ENCODE results near the gene LARP4. TPM values are rescaled to one million over a fixed set of nuclear protein-coding genes. Genes with fewer than 3 reads are reported as not detected.
A peak's percentile ranks its signal among the peaks of the same experiment; 100 is the strongest.

Gene LARP4
- total and polyA plus RNA-seq, 9 of the 15 experiments (the other 6 are each of a cell fraction or from before 2014, with no cell fraction given), result 31.6 to 84.5 (median 52.4) TPM

DNA sequence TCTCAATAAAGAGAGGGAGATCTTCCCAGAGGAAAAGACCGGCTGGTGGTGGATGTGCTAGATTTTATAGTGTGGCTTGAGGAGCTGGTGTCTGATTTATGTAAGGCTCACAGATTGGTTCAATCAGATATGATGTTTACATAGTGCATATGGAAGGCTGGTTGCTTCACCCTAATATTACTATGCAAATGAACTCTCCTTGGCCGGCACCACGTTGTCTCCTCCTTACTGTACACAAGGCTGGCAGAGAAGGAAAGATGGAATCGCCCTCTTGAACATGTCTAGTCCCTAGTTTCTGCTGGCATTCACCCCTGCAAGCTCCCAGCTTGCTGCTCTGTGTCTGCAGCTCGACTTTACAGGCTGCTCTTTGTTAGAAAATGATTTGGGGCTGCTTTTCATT is 13.2 kb upstream of the LARP4 start:
- Histone ChIP-seq H3K79me2 (ENCODE audit: control insufficient read depth, insufficient read depth, low read length) (no peaks in the 10 kb centered on the region), H3K27me3 (ENCODE audit: control insufficient read depth in 2 of 2, insufficient read depth in 2 of 2, low read length in 2 of 2) (no peaks in the 10 kb centered on the region), H3K27ac (ENCODE audit: extremely low read depth, low read depth, low read length) (no peak overlapping the region), H2AFZ (ENCODE audit: low read depth, low read length) (peak overlapping the region; percentile 49; the same call in 1 of the 2 replicates), H3K9ac (ENCODE audit: insufficient read depth in 1 of 2, low read depth in 2 of 2, low read length in 2 of 2) (no peak overlapping the region), H3K4me3 (no peak overlapping the region; the same call in 1 of the 2 replicates), H3K9me3 (replicated peaks; ENCODE audit: control insufficient read depth, insufficient read depth, low read depth, low read length) (no peaks in the 10 kb centered on the region), H3K4me2 (ENCODE audit: insufficient read depth, low read length) (peak overlapping the region; percentile 21; the same call in 1 of the 2 replicates), H3K36me3 (ENCODE audit: control insufficient read depth, insufficient read depth, low read length) (no peaks in the 10 kb centered on the region), H3K4me1 (replicated peaks in 1 of 2; ENCODE audit: control insufficient read depth in 2 of 2, insufficient read depth in 2 of 2, low read length in 2 of 2) (peaks cover 0 to 5% of the 10 kb centered on the region in 2 experiments; a peak in 2 of 5 replicates), H4K20me1 (replicated peaks; ENCODE audit: control insufficient read depth, insufficient read depth, low read length) (no peaks in the 10 kb centered on the region), H3K9me1 (ENCODE audit: control insufficient read depth, insufficient read depth, low read length) (no peaks in the 10 kb centered on the region)
- ChIA-PET POLR2A (interaction anchor here (1.3 kb wide), 1 partner anchor 13 kb away, joined by 4 read pairs; the partner anchor contains the start of gene LARP4), CTCF (ENCODE audit: low intra/inter-chr PET ratio) (no interaction called here)
- TF ChIP-seq ATF7 (IDR thresholded peaks at IDR 0.05), result 0 out of 2 replicates have a peak, but pooled peaks have one; percentile 10
- TF ChIP-seq PHF8 (IDR thresholded peaks at IDR 0.05; ENCODE audit: borderline replicate concordance, low read length), result no peak
- peak in 1 of 2 experiments; percentile 86; a peak in 2 of 4 replicates for TF ChIP-seq FOXA3 (CRISPR knock-in tag; conservative IDR thresholded peaks at IDR 0.05 in 1 of 2, IDR thresholded peaks at IDR 0.05 in 1 of 2)
- TF ChIP-seq, protein P1, sequence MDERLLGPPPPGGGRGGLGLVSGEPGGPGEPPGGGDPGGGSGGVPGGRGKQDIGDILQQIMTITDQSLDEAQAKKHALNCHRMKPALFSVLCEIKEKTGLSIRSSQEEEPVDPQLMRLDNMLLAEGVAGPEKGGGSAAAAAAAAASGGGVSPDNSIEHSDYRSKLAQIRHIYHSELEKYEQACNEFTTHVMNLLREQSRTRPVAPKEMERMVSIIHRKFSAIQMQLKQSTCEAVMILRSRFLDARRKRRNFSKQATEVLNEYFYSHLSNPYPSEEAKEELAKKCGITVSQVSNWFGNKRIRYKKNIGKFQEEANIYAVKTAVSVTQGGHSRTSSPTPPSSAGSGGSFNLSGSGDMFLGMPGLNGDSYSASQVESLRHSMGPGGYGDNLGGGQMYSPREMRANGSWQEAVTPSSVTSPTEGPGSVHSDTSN (CRISPR knock-in tag; IDR thresholded peaks at IDR 0.05; ENCODE audit: low read depth), result no peak
- TF ChIP-seq, protein P1 (tag; conservative IDR thresholded peaks at IDR 0.05; ENCODE audit: low read depth), result peak; percentile 43; the same call in 1 of the 2 replicates
- peak in 1 of 2 experiments; percentile 72; a peak in 2 of 4 replicates for TF ChIP-seq RCOR1 (IDR thresholded peaks at IDR 0.05; ENCODE audit: borderline replicate concordance in 1 of 2, low read depth in 2 of 2, low read length in 2 of 2)
- peak; percentile 31; the same call in 1 of the 2 replicates for TF ChIP-seq CEBPB (tag; IDR thresholded peaks at IDR 0.05)
- no peak for TF ChIP-seq CEBPG (CRISPR knock-in tag; IDR thresholded peaks at IDR 0.05)
- TF ChIP-seq CEBPG (tag; conservative IDR thresholded peaks at IDR 0.05 in 1 of 2, IDR thresholded peaks at IDR 0.05 in 1 of 2), result peak; percentile 60 to 61
- TF ChIP-seq FOXK2 (conservative IDR thresholded peaks at IDR 0.05 in 1 of 2, IDR thresholded peaks at IDR 0.05 in 1 of 2; ENCODE audit: low read depth in 2 of 2), result peak in 1 of 2 experiments; percentile 48; a peak in 1 of 4 replicates
- TF ChIP-seq GABPB1 (CRISPR knock-in tag; IDR thresholded peaks at IDR 0.05), result no peak
- TF ChIP-seq, protein P2, sequence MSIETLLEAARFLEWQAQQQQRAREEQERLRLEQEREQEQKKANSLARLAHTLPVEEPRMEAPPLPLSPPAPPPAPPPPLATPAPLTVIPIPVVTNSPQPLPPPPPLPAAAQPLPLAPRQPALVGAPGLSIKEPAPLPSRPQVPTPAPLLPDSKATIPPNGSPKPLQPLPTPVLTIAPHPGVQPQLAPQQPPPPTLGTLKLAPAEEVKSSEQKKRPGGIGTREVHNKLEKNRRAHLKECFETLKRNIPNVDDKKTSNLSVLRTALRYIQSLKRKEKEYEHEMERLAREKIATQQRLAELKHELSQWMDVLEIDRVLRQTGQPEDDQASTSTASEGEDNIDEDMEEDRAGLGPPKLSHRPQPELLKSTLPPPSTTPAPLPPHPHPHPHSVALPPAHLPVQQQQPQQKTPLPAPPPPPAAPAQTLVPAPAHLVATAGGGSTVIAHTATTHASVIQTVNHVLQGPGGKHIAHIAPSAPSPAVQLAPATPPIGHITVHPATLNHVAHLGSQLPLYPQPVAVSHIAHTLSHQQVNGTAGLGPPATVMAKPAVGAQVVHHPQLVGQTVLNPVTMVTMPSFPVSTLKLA (conservative IDR thresholded peaks at IDR 0.05), result 0 out of 4 replicates have a peak, but pooled peaks of 1 of the 2 experiments have one; percentile 28
- FAIRE-seq (no peak), DNase-seq (ENCODE audit: extremely low read depth in 1 of 4, low spot score in 3 of 4) (no peak), ATAC-seq (peak; percentile 59)
- in situ Hi-C loops (cut with MboI) (no loop called here), intact Hi-C loops (cut with micrococcal nuclease) (no loop called here)
- BruUV-seq (replicated peaks), result no TSS peak
- WGBS (ENCODE audit: insufficient coverage, low coverage, missing lambda C conversion rate), result 6% methylated on average over 5 of the region's 5 CpGs
